T-helper 2 cell (primary cell): ENCODE results near the gene SYNE1.
"Not testable (repeated sequence)": the region's sequence is repeated elsewhere in the genome, so short reads cannot be mapped to it uniquely, and the experiment has no call there.

Experiments used
- DNase-seq, 5 experiments: peaks; one replicate each; pipeline versions ENCODE4 v3.0.0 to v3.0.0-alpha.2; 2012 to 2022

The SYNE1 gene

GRCh38 chr6:152558798-152559197 is 78.4 kb downstream of the SYNE1 start:
- not testable (repeated sequence) for DNase-seq

GRCh38 chr6:152557502-152557901 is 79.7 kb downstream of the SYNE1 start:
- DNase-seq: no peak

DNA sequence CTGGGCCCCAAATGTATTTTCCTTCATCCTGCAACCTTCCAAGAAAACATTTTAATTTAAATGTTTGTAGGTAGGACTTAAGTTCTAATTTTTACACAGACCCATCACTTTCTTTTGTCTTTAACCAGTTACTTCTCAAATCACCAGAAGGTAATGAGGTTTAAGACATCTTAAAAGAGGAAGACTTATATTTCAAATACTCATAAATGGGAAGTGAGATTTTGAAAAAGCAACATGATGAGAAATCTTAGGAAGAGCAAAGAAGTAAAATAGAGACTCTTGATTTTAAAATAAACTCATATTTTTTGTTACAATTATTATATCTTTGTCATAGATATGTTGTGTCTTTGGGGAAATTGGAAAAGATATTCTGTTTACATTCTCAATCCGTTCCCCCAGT is 82.3 kb downstream of the SYNE1 start:
- no peak for DNase-seq

- DNase-seq: peak in 2 of 5 experiments; percentile 3 to 21
These were observed 84.4 kb downstream of the SYNE1 start for GRCh38 chr6:152552616-152553209.

DNA sequence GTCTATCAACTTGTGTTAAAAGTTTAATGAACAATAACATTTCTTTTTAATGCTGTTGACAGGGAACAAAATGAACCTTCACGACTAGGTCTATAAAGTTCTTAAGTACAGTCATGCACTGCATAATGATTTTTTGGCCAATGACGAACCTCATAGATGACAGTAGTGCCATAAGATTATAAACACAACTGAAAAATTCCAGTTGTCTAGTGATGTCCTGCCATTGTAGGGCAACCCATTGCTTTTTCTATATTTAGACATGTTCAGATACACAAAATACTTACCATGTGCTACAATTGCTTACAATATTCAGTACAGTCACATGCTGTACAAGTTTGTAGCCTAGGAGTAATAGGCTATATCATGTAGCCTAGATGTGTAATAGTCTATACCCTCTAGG is 93.6 kb downstream of the SYNE1 start:
- no peak for DNase-seq

GRCh38 chr6:152540381-152540780 is 96.8 kb downstream of the SYNE1 start:
- DNase-seq: no peak

- no peak for DNase-seq
These were observed 102.6 kb downstream of the SYNE1 start for GRCh38 chr6:152534541-152534940.

DNA sequence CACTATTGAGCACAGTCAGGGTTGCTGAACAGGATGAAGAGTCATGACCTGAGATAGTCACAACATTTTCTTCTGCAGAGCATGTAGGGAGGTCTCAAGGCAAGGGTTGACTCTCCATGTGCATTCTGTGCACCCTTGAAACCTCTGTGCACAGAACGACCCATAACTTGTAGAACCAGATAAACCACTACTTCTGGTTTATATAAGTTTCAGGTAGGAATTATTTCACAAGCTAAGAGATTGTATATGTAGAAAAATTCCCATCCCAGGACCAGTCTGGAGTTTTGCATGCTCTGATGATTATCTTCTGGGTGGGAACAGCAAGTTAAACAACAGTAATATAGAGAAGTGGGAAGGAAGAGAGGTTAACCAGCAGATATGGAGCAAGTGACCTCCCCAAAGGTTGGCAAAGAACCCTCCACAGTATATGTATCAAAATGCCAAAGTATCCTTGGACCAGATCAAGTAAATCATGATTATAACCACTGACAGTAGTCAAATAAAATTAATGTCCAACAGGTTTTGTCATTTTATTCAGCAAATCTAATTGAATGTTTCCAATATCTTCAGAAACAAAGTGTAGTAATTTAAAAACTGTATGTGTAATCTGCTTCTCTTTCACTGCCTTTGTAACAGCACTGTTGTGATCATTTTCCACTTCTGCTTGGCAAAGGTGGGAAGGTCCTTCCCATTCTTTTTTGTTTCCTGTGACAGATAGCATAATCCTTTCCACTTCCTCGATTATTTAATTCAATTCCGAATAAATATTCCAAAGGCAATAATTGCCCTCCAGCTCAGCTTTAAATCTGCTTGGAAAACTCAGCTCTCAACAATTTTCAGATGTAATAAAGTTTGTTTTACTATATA is 104.4 kb downstream of the SYNE1 start:
- no peak for DNase-seq

- DNase-seq: no peak
These were observed 105.5 kb downstream of the SYNE1 start for GRCh38 chr6:152531659-152532058.

GRCh38 chr6:152529369-152529768 is 107.8 kb downstream of the SYNE1 start:
- DNase-seq: no peak

GRCh38 chr6:152514120-152514519 is 123.0 kb downstream of the SYNE1 start:
- not testable (repeated sequence) for DNase-seq

GRCh38 chr6:152509916-152510315 is 127.2 kb downstream of the SYNE1 start:
- no peak for DNase-seq

DNA sequence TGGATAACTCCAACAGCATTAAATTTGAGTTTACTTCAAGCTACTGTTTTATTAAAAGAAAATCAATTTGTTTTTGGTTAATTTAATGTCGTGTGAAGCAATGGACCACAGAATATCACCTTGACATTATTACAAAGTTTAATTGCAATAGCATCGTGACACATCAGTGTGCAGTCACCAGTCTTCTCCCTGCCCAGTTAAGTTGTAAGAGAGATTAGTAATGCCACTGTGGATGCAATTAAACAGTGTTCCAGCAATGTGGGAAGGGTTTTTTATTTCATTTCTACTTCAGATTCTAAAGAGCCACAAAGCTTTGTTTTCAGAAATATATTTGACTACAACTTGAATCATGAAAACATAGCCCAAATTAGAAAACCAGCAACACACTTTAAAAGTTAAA is 128.7 kb downstream of the SYNE1 start:
- no peak for DNase-seq

DNA sequence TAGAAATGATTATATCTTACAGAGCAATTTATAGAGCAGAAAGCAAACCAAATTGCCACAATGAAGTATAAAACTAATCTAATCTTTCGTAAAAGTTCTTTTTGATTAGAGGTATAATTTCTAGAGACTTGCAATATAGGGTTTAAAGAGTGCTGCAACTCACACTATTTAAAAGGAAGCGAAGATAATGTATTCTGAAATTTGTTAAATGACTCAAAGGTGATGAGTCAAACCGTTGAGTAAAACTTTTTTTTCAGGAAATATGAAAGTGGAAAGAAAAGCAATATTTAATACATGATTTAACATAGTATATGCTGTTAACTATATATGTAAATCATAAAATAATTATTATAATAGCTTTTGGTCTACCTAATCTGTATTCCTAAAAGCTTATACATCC is 133.6 kb downstream of the SYNE1 start:
- no peak for DNase-seq

DNA sequence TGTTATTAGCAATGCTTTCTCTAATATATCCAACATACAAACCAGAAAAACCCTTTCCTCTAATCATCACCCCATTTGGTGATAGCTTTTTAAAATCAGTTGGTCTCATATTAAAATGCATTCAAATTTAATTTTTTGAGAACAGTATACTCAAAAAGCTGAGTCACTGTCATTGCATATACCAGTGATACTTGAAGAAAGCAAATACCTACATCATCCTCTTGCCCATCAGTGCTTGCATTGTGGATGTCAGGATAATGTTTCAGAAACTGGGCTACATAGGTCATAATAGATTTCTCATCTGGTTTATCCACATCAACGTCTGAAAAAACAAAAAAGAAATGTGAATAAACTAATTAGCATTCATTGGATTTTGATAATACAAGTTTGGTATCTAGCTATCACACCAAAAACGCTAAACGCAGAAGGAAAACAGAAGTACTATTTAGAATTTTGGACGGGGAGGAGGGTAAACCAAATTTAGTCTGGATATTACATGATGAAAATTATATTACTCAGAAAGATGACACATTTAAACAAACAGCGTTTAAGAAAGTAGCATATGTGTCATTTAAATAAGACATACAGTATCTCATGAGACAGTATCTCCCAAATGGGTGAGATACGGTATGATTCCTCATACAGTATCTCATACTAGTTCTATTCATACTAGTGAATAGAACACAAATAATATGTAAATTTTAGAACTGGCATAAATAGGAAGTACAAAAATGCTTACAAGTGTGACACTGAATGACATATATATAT is 134.6 kb downstream of the SYNE1 start:
- DNase-seq: no peak

DNA sequence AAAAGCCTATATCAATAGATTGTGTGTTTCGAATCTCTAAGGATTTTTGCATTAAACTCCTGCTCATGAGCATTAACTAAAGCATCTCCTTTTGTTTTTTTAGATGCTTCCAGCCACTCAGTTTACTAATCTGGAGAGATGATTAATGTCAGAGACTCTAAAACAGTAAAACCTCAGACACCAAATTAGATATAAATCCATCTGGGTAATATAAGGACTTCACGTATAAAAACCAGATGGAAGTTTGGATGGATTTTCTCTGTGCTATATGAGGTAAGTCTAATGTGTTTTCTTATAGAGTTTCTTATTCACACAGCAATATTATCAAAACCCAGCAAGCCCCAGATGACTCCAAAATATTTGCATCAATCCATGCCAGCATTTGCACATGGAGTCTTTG is 137.2 kb downstream of the SYNE1 start:
- no peak for DNase-seq

DNA sequence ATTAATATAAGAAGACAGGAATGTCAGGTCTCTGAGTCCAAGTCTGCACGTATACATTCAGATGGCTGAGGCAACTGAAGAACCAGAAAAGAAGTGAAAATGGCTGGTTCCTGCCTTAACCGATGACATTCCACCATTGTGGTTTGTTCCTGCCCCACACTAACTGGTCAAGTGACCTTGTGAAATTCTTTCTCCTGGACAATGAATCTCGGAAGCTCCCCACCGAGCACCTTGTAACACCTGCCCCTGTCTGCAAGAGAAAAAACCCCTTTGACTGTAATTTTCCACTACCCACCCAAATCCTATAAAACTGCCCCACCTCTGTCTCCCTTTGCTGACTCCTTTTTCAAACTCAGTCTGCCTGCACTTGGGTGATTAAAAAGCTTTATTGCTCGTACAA is 140.4 kb downstream of the SYNE1 start:
- no peak for DNase-seq

DNA sequence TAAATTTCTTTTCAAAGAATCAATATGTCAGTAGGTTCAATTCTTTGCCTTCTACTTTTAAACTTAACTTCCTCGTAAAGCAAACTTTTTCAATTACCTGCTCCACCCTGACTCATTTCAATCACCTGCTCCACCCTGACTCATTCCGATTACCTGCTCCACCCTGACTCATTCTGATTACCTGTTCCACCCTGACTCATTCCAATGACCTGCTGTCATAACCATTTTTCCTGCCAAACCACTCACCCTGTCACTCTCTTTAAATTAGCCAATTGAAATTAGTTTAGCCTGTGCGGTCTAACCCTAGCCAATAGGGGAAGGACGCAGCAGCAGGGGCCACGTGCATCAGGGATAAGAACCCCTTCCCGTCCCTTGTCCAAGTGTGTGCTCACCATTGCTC is 141.7 kb downstream of the SYNE1 start:
- not testable (repeated sequence) for DNase-seq

DNA sequence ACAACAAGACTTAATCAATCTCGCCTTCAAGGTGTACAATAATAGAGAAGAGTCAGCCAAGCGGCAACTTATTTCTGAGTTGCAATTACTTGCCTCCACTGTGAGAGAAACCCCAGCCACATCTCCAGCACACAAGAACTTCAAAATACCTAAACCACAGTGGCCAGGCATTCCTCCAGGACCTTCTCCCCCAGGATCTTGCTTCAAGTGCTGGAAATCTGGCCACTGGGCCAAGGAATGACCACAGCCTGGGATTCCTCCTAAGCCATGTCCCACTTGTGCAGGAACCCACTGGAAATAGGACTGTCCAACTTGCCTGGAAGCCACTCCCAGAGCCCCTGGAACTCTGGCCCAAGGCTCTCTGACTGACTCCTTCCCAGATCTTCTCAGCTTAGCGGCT is 144.9 kb downstream of the SYNE1 start:
- DNase-seq: not testable (repeated sequence)

GRCh38 chr6:152491501-152491900 is 145.7 kb downstream of the SYNE1 start:
- DNase-seq: not testable (repeated sequence)

DNA sequence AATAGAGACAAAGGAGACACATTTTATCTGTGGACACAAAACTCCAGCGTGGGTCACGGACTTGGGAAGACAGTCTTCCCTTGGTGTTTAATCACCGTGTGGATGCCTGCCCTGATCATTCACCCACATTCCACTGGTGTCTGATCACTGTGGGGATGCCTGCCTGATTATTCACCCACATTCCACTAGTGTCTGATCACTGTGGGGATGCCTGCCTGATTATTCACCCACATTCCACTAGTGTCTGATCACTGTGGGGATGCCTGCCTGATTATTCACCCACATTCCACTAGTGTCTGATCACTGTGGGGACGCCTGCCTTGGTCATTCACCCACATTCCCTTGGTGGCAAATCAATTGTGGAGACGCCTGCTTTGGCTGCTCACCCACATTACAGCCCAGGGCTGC is 146.2 kb downstream of the SYNE1 start:
- DNase-seq: not testable (repeated sequence)

GRCh38 chr6:152484806-152485205 is 152.4 kb downstream of the SYNE1 start:
- DNase-seq: no peak

GRCh38 chr6:152482289-152482688 is 154.9 kb downstream of the SYNE1 start:
- no peak for DNase-seq
